ENCODE measurements around the gene KIAA0319L.

- TF ChIP-seq CTCF (IDR thresholded peaks at IDR 0.05), result no peak
- TF ChIP-seq POLR2A (IDR thresholded peaks at IDR 0.05), result no peak
Observed at GRCh38 chr1:35430762-35431161, 126.4 kb downstream of the KIAA0319L start.

All from thyroid gland (tissue), 4 donors.